HepG2 (cell line): ENCODE results near the gene KRTAP10-10. TPM values are rescaled to one million over a fixed set of nuclear protein-coding genes. Genes with fewer than 3 reads are reported as not detected.
A peak's percentile ranks its signal among the peaks of the same experiment; 100 is the strongest.

ENCODE experiments used
- ARID4A ChIP-seq: sonication (generic); formaldehyde crosslinking; IDR thresholded peaks from 2 replicates; pipeline ENCODE4 v1.5.0; 2020; ENCODE audit warnings: mild to moderate bottlenecking, missing genetic modification reagents, borderline replicate concordance
- CCDC6 ChIP-seq: sonication (generic); formaldehyde crosslinking; IDR thresholded peaks from 2 replicates; pipeline ENCODE4 v1.8.1; 2022; ENCODE audit warnings: mild to moderate bottlenecking, missing genetic modification reagents, moderate library complexity
- HOXD1 ChIP-seq: sonication (generic); formaldehyde crosslinking; IDR thresholded peaks from 2 replicates; pipeline ENCODE4 v1.5.0; 2020; ENCODE audit warnings: missing genetic modification reagents
- LRRFIP1 ChIP-seq: sonication (generic); formaldehyde crosslinking; conservative IDR thresholded peaks from 2 replicates; pipeline ENCODE4 v1.4.0; 2020; ENCODE audit warnings: missing genetic modification reagents
- SIX1 ChIP-seq: sonication (generic); formaldehyde crosslinking; IDR thresholded peaks from 2 replicates; pipeline ENCODE4 v1.4.0; 2020; ENCODE audit warnings: missing genetic modification reagents, borderline replicate concordance
- TFDP2 ChIP-seq: sonication (generic); formaldehyde crosslinking; IDR thresholded peaks from 2 replicates; pipeline ENCODE4 v1.4.0; 2020; ENCODE audit warnings: missing genetic modification reagents
- TFE3 ChIP-seq: IDR thresholded peaks from 2 replicates; pipeline ENCODE4 v1.6.1; 2016
- TIGD3 ChIP-seq: sonication (generic); formaldehyde crosslinking; IDR thresholded peaks from 2 replicates; pipeline ENCODE4 v1.5.1; 2020; ENCODE audit warnings: mild to moderate bottlenecking, missing genetic modification reagents, borderline replicate concordance
- USF2 ChIP-seq, 2 experiments: sonication (generic) in 1 of 2; formaldehyde crosslinking in 1 of 2; IDR thresholded peaks; 2 replicates each; pipeline versions ENCODE4 v1.5.1 to v1.6.1; 2011 to 2020; ENCODE audit warnings: borderline replicate concordance in 1 of 2, low read depth in 1 of 2, low read length in 1 of 2, mild to moderate bottlenecking in 1 of 2, missing genetic modification reagents in 1 of 2, moderate library complexity in 1 of 2
- ZNF18 ChIP-seq: sonication (generic); formaldehyde crosslinking; IDR thresholded peaks from 2 replicates; pipeline ENCODE4 v1.8.0; 2022; ENCODE audit warnings: mild to moderate bottlenecking, missing genetic modification reagents; ENCODE audit not compliant: insufficient replicate concordance
- polyA plus RNA-seq, 8 experiments: library from polyadenylated mRNA; depleted of rRNA in 3 of 8; stranded (reverse) in 7 of 8; unstranded in 1 of 8; fragments of >200 nt; fragmentation: Illumina TruSeq in 4 of 8; extraction: Trizol in 4 of 8; gene quantifications; 2 replicates each; pipeline versions ENCODE4 v1.2.1 to v1.2.3, GENCODE V29; 2011 to 2016; ENCODE audit warnings: low read depth in 4 of 8, missing spikeins in 1 of 8, mixed read lengths in 1 of 8; ENCODE audit not compliant: insufficient read depth in 1 of 8
- total RNA-seq, 5 experiments: library from RNA; depleted of rRNA; stranded (reverse); fragments of >200 nt; fragmentation: Illumina TruSeq; extraction: Trizol; gene quantifications; 2 replicates each; pipeline ENCODE4 v1.2.3, GENCODE V29; 2016; ENCODE audit warnings: low read depth in 1 of 5

The KRTAP10-10 gene
- total and polyA plus RNA-seq, 2 of the 13 experiments (the other 11 are each of a cell fraction or from before 2014, with no cell fraction given): not detected

GRCh38 chr21:44593598-44594405, 43.4 kb upstream of the KRTAP10-10 start (continued):
- peak; percentile 79; the same call in 1 of the 2 replicates for TF ChIP-seq TFE3
- peak; percentile 84; the same call in 1 of the 2 replicates for TF ChIP-seq CCDC6 (CRISPR knock-in tag)
- TF ChIP-seq ARID4A (CRISPR knock-in tag): peak; percentile 65; the same call in 1 of the 2 replicates
- no peak for TF ChIP-seq HOXD1 (CRISPR knock-in tag)
- TF ChIP-seq SIX1: peak; percentile 100
- TF ChIP-seq TFDP2: peak; percentile 84
- peak; percentile 62 for TF ChIP-seq ZNF18 (CRISPR knock-in tag)
- TF ChIP-seq LRRFIP1 (CRISPR knock-in tag): no peak
- no peak for TF ChIP-seq USF2 (IDR thresholded peaks at IDR 0.05; ENCODE audit: low read depth, low read length)
- peak; percentile 54; the same call in 1 of the 2 replicates for TF ChIP-seq USF2 (CRISPR knock-in tag; IDR thresholded peaks at IDR 0.05; ENCODE audit: borderline replicate concordance)
- no peak for TF ChIP-seq TIGD3 (CRISPR knock-in tag)
